KOPT-K1 (cell line): ENCODE data around the gene C5orf15.

ENCODE experiments used
- H3K27ac ChIP-seq: fragments of 200-600 bp; sonication (generic); 2 replicates; pipeline ENCODE4 v1.5.1; 2016; ENCODE audit warnings: antibody characterized with exemption, mild to moderate bottlenecking, low read depth, low read length; ENCODE audit not compliant: poor library complexity, severe bottlenecking
- H3K36me3 ChIP-seq: fragments of 200-600 bp; sonication (generic); 2 replicates; pipeline ENCODE4 v1.5.1; 2017; ENCODE audit warnings: antibody characterized with exemption, mild to moderate bottlenecking, low read length, moderate library complexity; ENCODE audit not compliant: insufficient read depth
- H3K9me3 ChIP-seq: fragments of 200-600 bp; sonication (generic); 2 replicates; pipeline ENCODE4 v1.5.1; 2017; ENCODE audit warnings: antibody characterized with exemption, low read length, mild to moderate bottlenecking; ENCODE audit not compliant: insufficient read depth, poor library complexity, severe bottlenecking

The C5orf15 gene

DNA sequence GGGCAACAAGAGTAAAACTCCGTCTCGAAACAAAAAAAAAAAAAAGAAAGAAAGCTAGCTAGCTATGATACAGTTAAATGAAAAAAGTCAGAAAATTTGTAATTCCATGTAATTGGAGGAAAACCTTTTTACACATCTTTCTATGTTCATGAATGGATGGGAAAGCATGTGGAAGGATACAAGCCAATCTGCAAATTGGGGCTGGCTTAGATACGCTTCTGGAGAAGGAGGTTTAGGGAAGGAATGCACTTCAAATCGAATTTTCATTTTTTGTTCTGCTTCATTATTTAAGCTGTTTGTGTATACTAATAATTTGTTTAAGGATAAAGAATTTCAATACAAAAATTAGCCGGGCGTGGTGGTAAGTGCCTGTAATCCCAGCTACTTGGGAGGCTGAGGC lies 29.6 kb upstream of the C5orf15 start:
- no peaks in the 10 kb centered on the region for H3K9me3 ChIP-seq
- H3K27ac ChIP-seq = no peak overlapping the region
- peaks cover 47% of the 10 kb centered on the region for H3K36me3 ChIP-seq

DNA sequence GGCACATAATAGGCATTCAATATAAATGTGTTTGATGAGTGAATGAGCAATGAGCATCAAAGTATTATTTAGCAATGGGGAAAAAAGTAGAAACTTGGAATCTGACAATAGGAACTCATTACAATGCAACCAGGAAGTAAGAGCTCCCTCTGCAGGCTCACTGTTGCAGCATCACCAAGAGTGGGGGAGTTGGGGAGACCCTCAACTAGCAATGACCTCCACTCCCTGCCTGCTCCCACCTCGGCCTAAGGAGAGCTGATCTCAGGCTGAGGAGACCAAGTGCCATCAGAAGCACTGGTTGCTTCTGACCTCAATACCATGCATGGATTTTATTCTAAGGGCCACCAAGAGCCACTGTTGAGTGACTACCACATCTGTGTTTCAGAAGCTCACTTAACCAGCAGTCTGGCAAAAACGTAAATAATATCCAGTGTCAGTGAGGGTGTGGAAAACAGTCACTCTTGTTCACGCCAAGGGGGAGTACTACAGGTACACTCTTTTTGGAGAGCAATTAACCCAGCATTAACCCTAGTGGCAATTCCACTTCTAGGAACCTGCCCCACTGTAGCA lies 28.3 kb upstream of the C5orf15 start:
- no peak overlapping the region for H3K27ac ChIP-seq
- H3K9me3 ChIP-seq = no peaks in the 10 kb centered on the region
- H3K36me3 ChIP-seq = peaks cover 43% of the 10 kb centered on the region

DNA sequence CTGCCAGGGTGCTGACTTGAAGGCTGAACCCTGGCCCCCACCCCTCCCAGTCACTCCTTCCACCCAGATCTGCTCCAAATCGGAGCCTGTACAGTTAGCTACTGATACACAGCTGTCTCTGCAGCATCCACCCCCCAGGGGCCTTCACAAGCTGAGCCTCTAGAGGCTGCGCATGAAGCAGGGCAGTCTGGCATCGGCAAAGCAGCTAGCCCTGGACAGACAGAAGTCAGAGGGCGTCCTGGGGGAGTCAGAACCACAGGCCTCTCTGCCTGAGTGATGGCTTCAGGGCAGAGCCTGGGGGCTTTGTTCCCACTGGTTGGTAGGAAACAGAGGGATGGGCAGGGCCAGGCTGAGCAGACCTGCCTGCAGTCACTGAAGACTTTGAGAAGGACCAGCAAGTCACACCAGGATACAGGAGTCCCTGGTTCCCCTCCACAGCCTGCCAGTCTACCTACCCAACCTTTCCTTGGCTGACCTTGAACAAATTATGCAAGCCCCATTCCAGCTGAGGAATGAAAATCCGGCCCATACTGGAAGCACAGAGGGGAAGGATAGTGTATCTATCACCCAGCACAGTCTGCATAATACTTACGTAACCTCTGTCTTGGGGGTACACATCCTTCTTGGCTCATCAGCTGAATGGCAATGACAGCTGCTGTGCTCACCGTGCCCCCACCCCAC lies 27.6 kb upstream of the C5orf15 start:
- H3K36me3 ChIP-seq = peaks cover 43% of the 10 kb centered on the region
- no peak overlapping the region for H3K27ac ChIP-seq

DNA sequence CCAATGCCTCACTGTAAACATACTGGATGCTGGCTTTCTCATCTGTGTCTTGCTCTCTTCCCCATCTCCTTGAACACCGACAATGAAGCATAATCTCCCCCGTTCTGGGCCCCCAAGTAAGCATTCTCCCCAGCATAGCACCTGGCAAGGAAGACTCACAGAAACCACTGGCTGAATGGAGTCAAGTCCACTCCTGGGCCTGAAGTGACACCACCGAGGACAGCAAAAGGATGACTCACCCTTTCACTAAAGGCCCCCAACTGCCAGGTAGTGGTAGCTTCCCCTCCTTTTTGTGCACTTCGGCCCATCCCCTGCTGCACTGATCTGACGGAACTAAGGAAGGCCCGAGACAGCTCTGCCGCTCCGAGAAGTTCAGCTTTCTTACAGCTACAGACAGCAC lies 26.9 kb upstream of the C5orf15 start:
- H3K9me3 ChIP-seq = no peaks in the 10 kb centered on the region
- no peak overlapping the region for H3K27ac ChIP-seq
- H3K36me3 ChIP-seq = peaks cover 43% of the 10 kb centered on the region

More for the DNA sequence above, 27.6 kb upstream of the C5orf15 start:
- H3K9me3 ChIP-seq = no peaks in the 10 kb centered on the region

DNA sequence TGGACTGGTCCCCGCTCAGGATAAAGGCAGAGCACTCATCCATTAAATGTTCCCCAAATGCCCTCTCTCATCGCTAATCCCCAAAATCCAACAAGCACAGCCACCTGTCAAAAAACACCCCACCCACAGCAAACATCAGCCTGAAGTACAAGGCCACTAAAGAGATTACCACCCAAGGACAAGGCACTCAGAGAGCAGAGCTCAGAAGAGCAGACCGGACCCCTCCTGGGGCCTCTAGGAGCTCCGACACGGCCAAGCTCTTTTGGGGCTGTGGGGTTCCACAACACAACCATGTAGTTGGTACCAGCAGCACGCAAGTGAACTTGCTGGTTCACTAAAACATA lies 26.5 kb upstream of the C5orf15 start:
- H3K9me3 ChIP-seq = no peaks in the 10 kb centered on the region
- peaks cover 43% of the 10 kb centered on the region for H3K36me3 ChIP-seq
- no peak overlapping the region for H3K27ac ChIP-seq

DNA sequence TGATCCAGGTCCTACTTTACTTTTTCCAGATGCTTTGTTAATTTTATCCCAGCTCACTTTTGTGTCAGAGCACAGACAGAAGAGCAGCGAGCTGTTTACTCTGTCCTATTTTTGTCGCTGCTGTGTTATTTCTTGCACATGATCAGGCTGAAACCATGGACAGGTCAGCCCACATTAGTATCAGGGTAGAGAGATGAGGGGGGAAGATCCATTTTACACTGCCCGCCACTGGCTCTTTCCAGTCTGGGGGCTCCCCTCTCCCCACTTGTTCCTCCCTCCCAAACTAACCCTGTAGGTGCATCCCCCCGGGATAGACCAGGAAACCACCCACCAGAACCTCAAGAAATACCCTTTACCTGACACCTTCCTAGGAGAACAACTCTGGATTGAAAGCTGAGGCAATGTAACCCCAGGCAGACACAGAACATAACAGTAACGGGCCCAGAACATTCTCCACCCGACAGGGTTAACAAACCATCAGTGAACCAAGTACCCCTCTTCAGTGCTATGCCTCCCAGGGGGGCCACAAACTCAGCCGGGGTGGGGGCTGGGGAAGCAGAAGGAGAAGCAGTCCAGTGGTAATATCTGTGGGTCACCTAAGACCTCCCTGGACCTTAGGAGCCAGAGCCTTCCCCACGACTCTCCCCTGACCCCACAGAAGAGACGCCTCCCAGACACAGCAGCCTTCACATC lies 26.0 kb upstream of the C5orf15 start:
- no peaks in the 10 kb centered on the region for H3K9me3 ChIP-seq
- H3K36me3 ChIP-seq = peaks cover 43% of the 10 kb centered on the region
- H3K27ac ChIP-seq = no peak overlapping the region

DNA sequence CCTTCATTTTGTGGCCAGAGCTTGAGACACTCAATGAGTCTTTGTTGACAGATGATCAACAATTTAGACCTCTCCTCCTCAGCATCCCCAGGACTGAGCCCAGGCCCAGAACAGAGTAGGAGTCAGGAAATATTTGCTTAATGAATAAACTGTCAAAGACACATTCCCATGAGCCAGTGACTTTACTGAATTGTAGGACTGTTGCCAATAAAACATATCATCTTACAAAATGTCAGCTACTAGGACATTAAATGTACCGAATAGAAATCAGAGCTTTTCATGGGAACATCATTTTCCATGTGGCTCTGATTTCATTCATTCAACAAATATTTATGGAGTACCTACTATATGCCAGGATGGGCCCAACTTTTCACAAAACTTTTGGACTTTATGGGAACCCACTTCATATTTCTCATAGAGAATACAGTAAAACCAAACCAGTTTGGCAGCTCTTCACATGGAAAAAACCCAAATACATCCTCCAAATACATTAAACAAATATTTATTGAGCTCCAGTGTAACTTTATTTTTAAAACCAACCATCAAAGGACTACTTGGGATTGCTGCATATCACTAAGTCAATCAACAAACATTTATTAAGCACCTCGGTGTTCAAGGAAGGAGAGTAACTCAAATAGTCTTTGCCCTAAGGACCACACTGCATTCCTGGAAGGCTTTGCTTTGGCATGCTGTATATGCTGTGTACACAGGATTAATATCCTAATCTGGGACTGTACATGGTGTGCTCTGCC lies 24.9 kb upstream of the C5orf15 start:
- no peaks in the 10 kb centered on the region for H3K9me3 ChIP-seq
- peaks cover 50% of the 10 kb centered on the region for H3K36me3 ChIP-seq
- H3K27ac ChIP-seq = no peak overlapping the region

DNA sequence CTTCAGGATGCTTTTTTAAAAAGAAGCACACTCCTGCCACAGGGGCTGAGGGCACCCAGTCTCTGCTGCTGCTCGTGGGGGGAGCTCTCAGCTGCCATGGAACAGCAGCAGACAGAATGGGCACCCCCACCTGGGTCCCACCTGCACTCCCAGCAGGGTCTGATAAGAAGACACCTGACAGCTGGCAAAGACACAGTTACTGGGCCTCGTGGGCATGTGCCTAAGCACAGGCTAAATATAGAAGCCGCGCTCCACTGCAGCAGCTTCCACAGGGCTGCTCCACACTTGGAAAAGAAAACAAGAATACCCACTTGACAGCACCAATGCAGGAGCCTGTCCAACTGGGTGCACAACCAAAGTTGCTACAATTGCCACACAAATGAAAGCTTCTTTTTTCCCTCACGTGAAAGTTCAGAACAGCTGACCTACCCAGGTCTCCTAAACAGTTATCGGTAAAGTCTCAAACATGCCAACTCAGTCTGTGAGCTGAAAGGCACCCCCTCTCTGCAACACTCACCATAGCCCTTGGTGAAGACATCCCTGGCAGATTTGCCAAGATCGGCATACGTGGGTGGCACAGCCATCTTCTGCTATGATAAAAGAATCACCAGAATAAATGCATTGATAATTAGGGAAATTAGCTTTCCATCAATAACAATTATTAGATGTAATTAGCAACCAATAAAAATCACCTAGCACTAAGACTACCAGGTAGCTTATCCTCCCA lies 24.2 kb upstream of the C5orf15 start:
- Histone ChIP-seq H3K27ac (no peak overlapping the region), H3K9me3 (no peaks in the 10 kb centered on the region), H3K36me3 (peaks cover 58% of the 10 kb centered on the region)

DNA sequence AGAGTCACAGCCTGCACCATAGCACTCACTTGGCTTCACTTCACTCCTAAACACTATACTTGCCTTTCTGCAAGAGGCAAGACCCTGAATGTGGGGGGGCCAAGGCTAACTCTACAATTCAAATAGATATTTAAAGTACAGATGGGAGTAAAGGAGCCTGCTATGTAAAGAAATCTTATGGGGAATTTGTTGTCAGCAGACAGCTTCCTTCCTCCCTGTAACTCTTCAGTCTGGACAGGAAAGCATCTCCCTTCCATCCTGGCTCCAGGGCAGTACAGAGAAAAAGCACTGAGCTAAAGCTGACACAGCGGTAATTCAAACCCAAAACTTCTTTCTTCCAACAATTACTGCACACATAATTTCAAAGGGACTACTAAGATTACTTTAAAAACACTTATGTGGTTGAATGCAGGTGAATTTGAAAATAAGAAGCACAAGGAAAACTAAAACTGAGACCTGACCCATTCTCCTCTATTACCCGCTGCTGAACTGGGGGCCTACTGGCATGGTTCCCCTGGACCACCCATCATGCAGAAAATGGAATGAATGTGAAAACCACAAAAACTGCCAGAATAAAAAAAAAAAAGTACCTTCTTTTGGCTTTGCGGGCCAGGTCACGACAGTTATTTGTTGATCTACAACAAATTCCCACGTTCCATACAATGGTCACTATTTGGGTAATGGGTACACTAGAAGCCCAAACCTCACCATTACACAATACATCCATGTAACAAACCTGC lies 22.9 kb upstream of the C5orf15 start:
- H3K36me3 ChIP-seq = peaks cover 71% of the 10 kb centered on the region

DNA sequence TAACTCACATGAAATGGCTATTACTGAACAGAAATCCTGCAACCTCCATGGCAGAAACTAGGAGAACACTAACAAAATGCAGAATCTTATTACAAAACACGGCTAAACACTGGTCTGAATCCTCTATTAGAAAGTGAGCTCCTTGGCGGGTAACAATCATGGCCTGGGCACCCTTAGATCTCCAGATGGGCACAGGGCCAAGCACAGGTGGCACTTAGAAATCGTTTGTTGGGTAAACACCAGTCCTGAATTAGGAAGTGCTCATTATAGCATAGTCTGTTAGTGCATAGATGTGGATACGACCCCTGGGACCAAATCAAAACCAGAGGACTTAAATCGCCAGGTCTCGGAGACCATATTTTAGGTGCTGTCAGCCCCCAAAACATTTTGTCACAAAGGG lies 22.0 kb upstream of the C5orf15 start:
- H3K27ac ChIP-seq = no peak overlapping the region
- H3K9me3 ChIP-seq = no peaks in the 10 kb centered on the region
- peaks cover 74% of the 10 kb centered on the region for H3K36me3 ChIP-seq

More for the DNA sequence above, 22.9 kb upstream of the C5orf15 start:
- no peaks in the 10 kb centered on the region for H3K9me3 ChIP-seq
- H3K27ac ChIP-seq = no peak overlapping the region

DNA sequence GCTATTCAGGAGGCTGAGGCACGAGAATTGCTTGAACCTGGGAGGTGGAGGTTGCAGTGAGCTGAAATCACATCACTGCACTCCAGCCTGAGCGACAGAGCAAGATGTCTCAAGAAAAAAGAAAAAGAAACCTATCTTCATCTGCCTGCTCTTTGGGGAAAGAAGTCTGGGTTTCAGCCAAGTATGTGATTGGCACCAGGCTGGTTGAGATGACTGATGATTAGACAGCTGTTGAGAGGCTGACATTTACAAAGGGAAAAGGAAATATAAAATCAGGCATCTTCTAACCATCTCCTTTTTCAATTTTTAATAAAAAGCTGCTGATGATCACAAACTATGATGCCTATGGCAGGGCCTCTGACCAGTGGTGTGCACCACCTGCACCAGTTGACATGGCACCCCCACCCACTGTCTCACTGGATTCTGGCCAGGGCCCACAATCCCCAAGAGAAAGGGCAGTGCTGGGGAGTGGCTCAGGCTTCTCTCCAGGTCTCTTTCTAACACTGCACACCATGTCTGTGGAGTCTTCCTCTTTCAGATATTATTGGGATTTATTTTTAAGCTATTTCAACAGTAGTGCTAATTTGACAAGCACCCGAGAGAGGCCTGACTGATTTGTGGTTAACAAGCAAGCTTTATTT lies 17.2 kb upstream of the C5orf15 start:
- H3K36me3 ChIP-seq = peaks cover 99% of the 10 kb centered on the region
- H3K9me3 ChIP-seq = no peaks in the 10 kb centered on the region
- H3K27ac ChIP-seq = no peak overlapping the region

DNA sequence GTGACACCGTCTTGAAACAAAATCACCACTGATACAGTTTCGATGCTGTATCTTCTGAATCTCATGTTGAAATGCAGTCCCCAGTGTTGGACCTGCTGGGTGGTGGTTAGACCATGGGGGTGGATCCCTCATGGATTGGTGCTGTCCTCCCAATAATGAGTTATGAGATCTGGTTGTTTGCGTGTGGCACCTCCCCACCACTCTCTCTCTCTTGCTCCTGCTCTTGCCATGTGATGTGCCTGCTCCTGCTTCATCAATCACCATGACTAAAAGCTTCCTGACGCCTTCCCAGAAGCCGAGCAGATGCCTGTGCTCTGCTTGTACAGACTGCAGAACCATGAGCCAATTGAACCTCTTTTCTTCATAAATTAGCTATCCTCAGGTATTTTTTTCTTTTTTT lies 15.2 kb upstream of the C5orf15 start:
- peaks cover 99% of the 10 kb centered on the region for H3K36me3 ChIP-seq
- H3K9me3 ChIP-seq = no peaks in the 10 kb centered on the region
- H3K27ac ChIP-seq = no peak overlapping the region

DNA sequence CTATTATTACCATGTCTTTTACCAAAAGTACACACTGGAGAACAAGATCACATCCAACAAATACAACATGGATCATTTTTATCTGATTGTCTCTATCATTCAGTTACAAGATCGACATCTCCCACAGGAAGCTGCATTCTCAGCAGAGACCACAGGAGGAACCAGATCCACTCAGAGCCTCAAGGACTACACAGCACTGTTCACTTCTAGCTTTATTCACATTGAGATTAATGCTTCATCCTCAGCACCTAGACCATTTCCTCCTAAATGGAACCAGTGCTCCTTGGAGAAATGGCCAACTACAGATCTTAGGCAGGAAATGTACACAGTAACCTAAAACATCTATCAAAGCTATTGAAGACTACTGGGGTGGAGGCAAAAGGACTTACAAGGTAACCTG lies 13.3 kb upstream of the C5orf15 start:
- Histone ChIP-seq H3K36me3 (peaks cover 99% of the 10 kb centered on the region), H3K9me3 (no peaks in the 10 kb centered on the region), H3K27ac (no peak overlapping the region)

DNA sequence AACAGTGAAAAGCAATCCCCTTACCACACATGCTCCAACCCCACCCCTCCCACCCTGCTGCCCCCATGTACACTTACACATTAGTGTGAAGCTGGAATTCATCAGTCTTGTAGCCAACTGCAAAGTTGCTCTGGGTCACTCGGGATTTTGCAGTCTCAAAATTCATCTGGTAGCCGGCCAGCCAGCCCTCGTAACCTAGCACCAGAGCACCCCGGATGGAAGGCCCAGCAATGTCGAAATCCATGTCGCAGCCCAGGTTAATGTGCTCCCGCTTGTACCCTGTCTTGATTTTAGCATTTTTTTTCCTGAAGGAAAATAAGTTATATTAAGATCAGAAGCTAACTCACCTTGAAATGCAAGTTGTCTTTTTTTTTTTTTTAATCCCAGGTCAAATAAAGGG lies 12.2 kb upstream of the C5orf15 start:
- Histone ChIP-seq H3K36me3 (peaks cover 99% of the 10 kb centered on the region), H3K27ac (no peak overlapping the region)

More for the DNA sequence above, 12.2 kb upstream of the C5orf15 start:
- H3K9me3 ChIP-seq = no peaks in the 10 kb centered on the region
